Transverse colon (tissue), 3 donors: ENCODE data around the gene ZNF681.

ENCODE experiments used
- CTCF ChIP-seq, 5 experiments: fragments of 200-600 bp in 3 of 5; fragments of 450-650 bp in 2 of 5; sonication (generic) in 3 of 5; IDR thresholded peaks; 1 replicate in 2 of 5; 2 replicates in 3 of 5; pipeline ENCODE4 v1.5.1; 2016 to 2017; ENCODE audit warnings: antibody characterized with exemption in 5 of 5, inconsistent platforms in 3 of 5, mild to moderate bottlenecking in 2 of 5, moderate library complexity in 1 of 5
- POLR2A ChIP-seq: fragments of 450-650 bp; IDR thresholded peaks from one replicate; pipeline ENCODE4 v1.6.1; 2016; ENCODE audit warnings: antibody characterized with exemption, mild to moderate bottlenecking, moderate library complexity

DNA sequence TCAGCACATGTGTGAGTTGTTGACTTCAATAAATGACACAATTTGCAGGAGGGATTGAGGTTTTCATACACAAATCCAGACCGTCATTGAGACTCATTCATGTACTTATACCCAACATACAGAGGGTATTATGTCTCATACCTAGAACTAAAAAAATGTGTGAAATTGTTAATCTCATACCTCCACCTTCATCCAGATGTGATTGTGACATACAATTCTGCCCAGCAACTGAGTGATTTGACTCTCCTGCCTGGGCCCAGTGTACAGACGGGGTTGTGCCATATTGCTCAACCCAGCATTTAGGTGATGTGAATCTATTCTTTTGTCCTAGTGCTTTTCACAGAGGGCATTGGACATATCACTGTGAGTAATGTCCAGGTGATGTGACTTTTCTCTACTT lies 12.6 kb upstream of the ZNF681 start:
- no peak for TF ChIP-seq CTCF (IDR thresholded peaks at IDR 0.05)
- TF ChIP-seq POLR2A: no peak
